Loucy (cell line): Measurements from ENCODE around the gene RERE.

Experiments
- H2AFZ ChIP-seq: fragments of 200-600 bp; sonication (generic); 2 replicates; pipeline ENCODE4 v1.6.0; 2016; ENCODE audit warnings: antibody characterized with exemption, mild to moderate bottlenecking, low read length, moderate library complexity
- H3F3A ChIP-seq: fragments of 200-600 bp; 2 replicates; pipeline ENCODE4 v1.6.0; 2016; ENCODE audit warnings: antibody characterized with exemption, low read depth, mild to moderate bottlenecking
- H3K27me3 ChIP-seq: fragments of 200-600 bp; sonication (generic); 2 replicates; pipeline ENCODE4 v1.6.1; 2014; ENCODE audit warnings: low read length, mild to moderate bottlenecking; ENCODE audit not compliant: insufficient read depth, poor library complexity, severe bottlenecking
- H3K36me3 ChIP-seq: fragments of 200-600 bp; sonication (generic); 2 replicates; pipeline ENCODE4 v1.6.1; 2016; ENCODE audit warnings: low read length; ENCODE audit not compliant: insufficient read depth
- H3K4me1 ChIP-seq: fragments of 200-600 bp; sonication (generic); 2 replicates; pipeline ENCODE4 v1.5.1; 2014; ENCODE audit warnings: low read length, mild to moderate bottlenecking; ENCODE audit not compliant: insufficient read depth, poor library complexity, severe bottlenecking
- H3K4me2 ChIP-seq: fragments of 200-600 bp; sonication (generic); 2 replicates; pipeline ENCODE4 v1.6.0; 2014; ENCODE audit warnings: antibody characterized with exemption, low read length, low read depth, mild to moderate bottlenecking; ENCODE audit not compliant: poor library complexity, severe bottlenecking
- H3K4me3 ChIP-seq: fragments of 200-600 bp; sonication (generic); 2 replicates; pipeline ENCODE4 v1.5.1; 2014; ENCODE audit warnings: low read length, mild to moderate bottlenecking, mixed read lengths; ENCODE audit not compliant: poor library complexity, severe bottlenecking
- H3K79me2 ChIP-seq: fragments of 200-600 bp; sonication (generic); 2 replicates; pipeline ENCODE4 v1.6.1; 2014; ENCODE audit warnings: low read length; ENCODE audit not compliant: insufficient read depth
- H3K9ac ChIP-seq: fragments of 200-600 bp; sonication (generic); 2 replicates; pipeline ENCODE4 v1.6.0; 2014; ENCODE audit warnings: mild to moderate bottlenecking, low read depth, low read length, moderate library complexity; ENCODE audit not compliant: poor library complexity, severe bottlenecking
- H3K9me2 ChIP-seq: fragments of 200-600 bp; sonication (generic); replicated peaks from 2 replicates; pipeline ENCODE4 v1.6.1; 2016; ENCODE audit warnings: low read depth, low read length, mixed read lengths
- H3K9me3 ChIP-seq: fragments of 200-600 bp; sonication (generic); 2 replicates; pipeline ENCODE4 v1.6.1; 2014; ENCODE audit warnings: mild to moderate bottlenecking, antibody characterized with exemption, low read length, low read depth; ENCODE audit not compliant: insufficient read depth
- H4K20me1 ChIP-seq: fragments of 200-600 bp; sonication (generic); 2 replicates; pipeline ENCODE4 v1.6.0; 2014; ENCODE audit warnings: antibody characterized with exemption, low read length, mild to moderate bottlenecking; ENCODE audit not compliant: insufficient read depth, poor library complexity, severe bottlenecking
- EZH2phosphoT487 ChIP-seq: fragments of 200-600 bp; IDR thresholded peaks from 2 replicates; pipeline ENCODE4 v1.6.1; 2018; ENCODE audit warnings: antibody characterized with exemption, mild to moderate bottlenecking, moderate library complexity, borderline replicate concordance
- TF ChIP-seq, protein P1 (sequence below): fragments of 200-600 bp; sonication (generic); conservative IDR thresholded peaks from 2 replicates; pipeline ENCODE4 v1.5.1; 2014; ENCODE audit warnings: mild to moderate bottlenecking, antibody characterized with exemption, low read length

The RERE gene

DNA sequence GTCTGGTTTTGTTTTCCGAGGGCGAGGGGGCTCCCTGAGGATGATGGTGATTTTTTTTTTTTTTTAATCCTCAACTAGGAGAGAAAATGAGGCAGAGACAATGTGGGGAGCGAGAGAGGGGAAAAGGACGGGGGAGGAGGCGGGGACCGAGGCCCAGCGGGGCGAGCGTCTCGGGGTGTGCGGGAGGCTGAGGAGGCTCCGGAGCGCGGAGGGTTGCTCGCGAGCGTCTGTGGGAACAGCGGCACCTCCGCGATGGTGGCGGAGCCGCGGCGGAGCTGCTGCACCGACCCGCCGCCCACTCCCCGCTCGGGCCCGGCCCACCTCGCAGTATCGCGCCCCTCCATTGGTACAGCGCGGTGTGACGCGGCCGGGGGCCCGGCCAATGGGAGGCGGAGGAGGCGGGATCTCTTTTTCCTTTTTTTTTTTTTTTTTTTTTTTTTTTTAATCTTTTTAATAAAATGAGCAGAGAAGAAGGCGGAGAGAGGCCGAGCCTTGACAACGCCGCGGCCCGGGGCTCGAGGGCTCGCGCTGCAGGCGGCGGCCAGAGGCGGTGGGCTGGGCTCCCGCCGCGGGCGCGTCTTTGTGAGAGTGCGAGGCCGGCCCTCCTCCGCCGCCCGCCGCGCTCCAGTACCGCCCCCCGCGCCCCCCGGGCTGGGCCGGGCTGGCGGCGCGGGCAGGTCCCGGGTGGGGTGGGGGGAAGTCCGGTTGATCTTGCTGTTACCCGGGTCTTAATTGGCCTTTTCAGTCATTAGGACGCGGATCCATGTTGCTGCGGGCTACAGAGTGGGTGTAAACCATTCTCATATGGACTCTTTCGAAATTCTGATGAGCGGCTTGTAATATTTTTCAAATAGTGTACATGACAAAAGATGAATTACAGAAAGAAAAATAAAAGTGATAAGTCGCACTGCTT is at the start of gene RERE:
RERE (minus strand) TSS at position 229 of the 913 bp plus-strand sequence.
- H3K9me2 ChIP-seq, result no peaks in the 10 kb centered on the region
- peaks cover 47% of the 10 kb centered on the region for H3K79me2 ChIP-seq
- H3K4me1 ChIP-seq, result peaks cover 43% of the 10 kb centered on the region
- no peak for TF ChIP-seq EZH2phosphoT487
- TF ChIP-seq, protein P1, sequence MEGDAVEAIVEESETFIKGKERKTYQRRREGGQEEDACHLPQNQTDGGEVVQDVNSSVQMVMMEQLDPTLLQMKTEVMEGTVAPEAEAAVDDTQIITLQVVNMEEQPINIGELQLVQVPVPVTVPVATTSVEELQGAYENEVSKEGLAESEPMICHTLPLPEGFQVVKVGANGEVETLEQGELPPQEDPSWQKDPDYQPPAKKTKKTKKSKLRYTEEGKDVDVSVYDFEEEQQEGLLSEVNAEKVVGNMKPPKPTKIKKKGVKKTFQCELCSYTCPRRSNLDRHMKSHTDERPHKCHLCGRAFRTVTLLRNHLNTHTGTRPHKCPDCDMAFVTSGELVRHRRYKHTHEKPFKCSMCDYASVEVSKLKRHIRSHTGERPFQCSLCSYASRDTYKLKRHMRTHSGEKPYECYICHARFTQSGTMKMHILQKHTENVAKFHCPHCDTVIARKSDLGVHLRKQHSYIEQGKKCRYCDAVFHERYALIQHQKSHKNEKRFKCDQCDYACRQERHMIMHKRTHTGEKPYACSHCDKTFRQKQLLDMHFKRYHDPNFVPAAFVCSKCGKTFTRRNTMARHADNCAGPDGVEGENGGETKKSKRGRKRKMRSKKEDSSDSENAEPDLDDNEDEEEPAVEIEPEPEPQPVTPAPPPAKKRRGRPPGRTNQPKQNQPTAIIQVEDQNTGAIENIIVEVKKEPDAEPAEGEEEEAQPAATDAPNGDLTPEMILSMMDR, result no peak
- no peaks in the 10 kb centered on the region for H3K36me3 ChIP-seq
- H3K9me3 ChIP-seq, result no peaks in the 10 kb centered on the region
- peaks cover 3% of the 10 kb centered on the region for H3K27me3 ChIP-seq
- peaks cover 41% of the 10 kb centered on the region for H4K20me1 ChIP-seq
- H2AFZ ChIP-seq, result peak within 1 kb of the TSS; percentile 96
- H3K9ac ChIP-seq, result peak within 1 kb of the TSS; percentile 95
- H3F3A ChIP-seq, result peaks cover 5% of the 10 kb centered on the region; the same call in 1 of the 2 replicates
- H3K4me3 ChIP-seq, result peak within 1 kb of the TSS; percentile 99
- H3K4me2 ChIP-seq, result peak within 1 kb of the TSS; percentile 86

GRCh38 chr1:8866792-8867415 is 49.5 kb upstream of the RERE start:
- H3K79me2 ChIP-seq, result peaks cover 100% of the 10 kb centered on the region
- no peak overlapping the region for H3K9ac ChIP-seq
- H3K4me3 ChIP-seq, result no peak overlapping the region
- peaks cover 18% of the 10 kb centered on the region; the same call in 1 of the 2 replicates for H3F3A ChIP-seq
- H3K4me2 ChIP-seq, result peak overlapping the region; percentile 39
- H3K27me3 ChIP-seq, result no peaks in the 10 kb centered on the region
- H2AFZ ChIP-seq, result no peak overlapping the region
- H4K20me1 ChIP-seq, result peaks cover 99% of the 10 kb centered on the region
- H3K9me3 ChIP-seq, result no peaks in the 10 kb centered on the region
- H3K36me3 ChIP-seq, result peaks cover 98% of the 10 kb centered on the region
- TF ChIP-seq, protein P1, result no peak
- TF ChIP-seq EZH2phosphoT487, result no peak
- no peaks in the 10 kb centered on the region for H3K9me2 ChIP-seq
- H3K4me1 ChIP-seq, result peaks cover 66% of the 10 kb centered on the region

- Histone ChIP-seq H2AFZ (no peak overlapping the region), H3K36me3 (peaks cover 98% of the 10 kb centered on the region), H3K27me3 (no peaks in the 10 kb centered on the region), H3F3A (peaks cover 18% of the 10 kb centered on the region; the same call in 1 of the 2 replicates), H3K4me3 (no peak overlapping the region), H3K4me1 (peaks cover 65% of the 10 kb centered on the region), H3K4me2 (peak overlapping the region; percentile 39), H3K79me2 (peaks cover 100% of the 10 kb centered on the region), H3K9ac (no peak overlapping the region), H3K9me3 (no peaks in the 10 kb centered on the region), H4K20me1 (peaks cover 99% of the 10 kb centered on the region), H3K9me2 (no peaks in the 10 kb centered on the region)
- TF ChIP-seq, protein P1, result no peak
- TF ChIP-seq EZH2phosphoT487, result no peak
Measured at GRCh38 chr1:8866173-8866791, 48.8 kb upstream of the RERE start.
